22Rv1 (cell line): Measurements from ENCODE around the gene SLC11A1.

Experiments used
- CTCF ChIP-seq: fragments of 450-650 bp; IDR thresholded peaks from 2 replicates; pipeline ENCODE4 v1.5.1; 2017; ENCODE audit warnings: mild to moderate bottlenecking
- ZFX ChIP-seq: fragments of 450-650 bp; IDR thresholded peaks from 2 replicates; pipeline ENCODE4 v1.6.1; 2017; ENCODE audit warnings: antibody characterized with exemption, borderline replicate concordance

- TF ChIP-seq CTCF, result no peak
- no peak for TF ChIP-seq ZFX
These were observed 13.4 kb upstream of the SLC11A1 start for GRCh38 chr2:218368621-218369153.
